Transverse colon (tissue), 4 donors: ENCODE measurements around the gene VEGFA. TPM values are rescaled to one million over a fixed set of nuclear protein-coding genes. Genes with fewer than 3 reads are reported as not detected.

ENCODE experiments used
- DNase-seq: peaks from one replicate; pipeline ENCODE4 v3.0.0-alpha.2; 2019
- H3K27ac ChIP-seq, 4 donors: fragments of 200-600 bp; sonication (generic); 2 replicates each; pipeline ENCODE4 v1.5.1; 2016 to 2018; ENCODE audit warnings: inconsistent platforms in 4 of 4
- H3K27me3 ChIP-seq: fragments of 200-600 bp; sonication (generic); 2 replicates; pipeline ENCODE4 v1.5.1; 2017; ENCODE audit warnings: inconsistent platforms
- H3K36me3 ChIP-seq, 4 donors: fragments of 200-600 bp; sonication (generic); 2 replicates each; pipeline ENCODE4 v1.5.1; 2017 to 2019; ENCODE audit warnings: inconsistent platforms in 4 of 4
- H3K4me1 ChIP-seq, 4 donors: fragments of 200-600 bp; sonication (generic); 2 replicates each; pipeline ENCODE4 v1.5.1; 2017 to 2020; ENCODE audit warnings: inconsistent platforms in 4 of 4
- H3K4me3 ChIP-seq, 4 donors: fragments of 200-600 bp; sonication (generic); 1 replicate in 1 of 4; 2 replicates in 3 of 4; pipeline versions ENCODE4 v1.5.1 to v1.6.1; 2017 to 2019; ENCODE audit warnings: inconsistent platforms in 4 of 4
- H3K9me3 ChIP-seq, 2 donors: fragments of 200-600 bp; sonication (generic); 2 replicates each; pipeline ENCODE4 v1.5.1; 2017 to 2019; ENCODE audit warnings: inconsistent platforms in 2 of 2
- EP300 ChIP-seq: sonication (generic); formaldehyde crosslinking; IDR thresholded peaks from one replicate; pipeline ENCODE4 v1.6.1; 2017; ENCODE audit warnings: antibody characterized with exemption, low read depth
- POLR2A ChIP-seq: fragments of 450-650 bp; IDR thresholded peaks from one replicate; pipeline ENCODE4 v1.6.1; 2016; ENCODE audit warnings: antibody characterized with exemption, mild to moderate bottlenecking, moderate library complexity
- POLR2AphosphoS5 ChIP-seq, 3 donors: sonication (generic); formaldehyde crosslinking; IDR thresholded peaks; one replicate each; pipeline ENCODE4 v1.6.1; 2016; ENCODE audit warnings: antibody characterized with exemption in 3 of 3
- WGBS, 2 donors: methylation state at CpG; one replicate each; pipeline ENCODE4 v1.1.5; 2018; ENCODE audit warnings: low coverage in 1 of 2; 5-methylcytosine and 5-hydroxymethylcytosine counted together
- in situ Hi-C, 4 donors: fragments of 200-750 bp; cut with MboI; loops; one replicate each; pipeline versions ENCODE4 v1.15.0 to v1.15.1; 2017; ENCODE audit warnings: low sequenced_read_pairs in 3 of 4, low pct_ligation_motif_present in 1 of 4, low pct_unique_long_range_greater_than_20kb in 1 of 4
- intact Hi-C: fragments of 100-400 bp; cut with DNase I; formaldehyde crosslinking; loops from one replicate; pipeline ENCODE4 v1.15.1; 2023; ENCODE audit warnings: low total_unique reads
- total RNA-seq, 4 donors: library from RNA; depleted of rRNA; stranded (reverse); fragments of >200 nt; gene quantifications; one replicate each; pipeline ENCODE4 v1.1.0, GENCODE V29; 2016
- TF ChIP-seq, protein P1 (sequence below), 5 experiments: fragments of 200-600 bp in 3 of 5; fragments of 450-650 bp in 2 of 5; sonication (generic) in 3 of 5; IDR thresholded peaks; 1 replicate in 2 of 5; 2 replicates in 3 of 5; pipeline ENCODE4 v1.5.1; 2016 to 2017; ENCODE audit warnings: antibody characterized with exemption in 5 of 5, inconsistent platforms in 3 of 5, mild to moderate bottlenecking in 2 of 5, moderate library complexity in 1 of 5

VEGFA gene
- total RNA-seq, 4 donors from 2014 or later, result 131 to 608 (median 203) TPM

DNA sequence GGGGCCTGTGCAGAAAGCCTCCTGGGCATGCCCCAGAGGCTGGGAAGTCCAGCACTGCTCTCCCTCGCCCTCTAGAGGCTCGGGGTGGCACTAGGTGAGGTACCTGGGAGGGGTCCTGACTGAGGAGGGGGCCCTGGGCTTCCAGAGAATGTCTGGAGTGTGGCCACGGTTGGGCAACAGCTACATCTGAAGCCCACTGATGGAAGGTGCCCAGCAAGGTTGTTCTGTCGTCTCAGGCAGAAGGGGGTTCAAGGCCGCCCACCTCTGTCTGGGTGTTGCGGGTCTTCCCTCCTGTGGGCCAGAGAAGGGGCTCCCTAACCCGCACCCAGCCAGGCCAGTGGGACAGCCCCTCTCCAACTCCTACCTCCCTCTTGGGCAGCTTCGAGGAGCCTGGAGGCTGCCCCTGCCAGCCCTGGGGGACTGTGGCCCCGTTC, 11.4 kb upstream of the VEGFA start:
- no peak for DNase-seq
- Histone ChIP-seq H3K9me3 (no peaks in the 10 kb centered on the region), H3K27me3 (no peaks in the 10 kb centered on the region), H3K4me3 (no peak overlapping the region), H3K27ac (no peak overlapping the region), H3K36me3 (no peaks in the 10 kb centered on the region), H3K4me1 (no peaks in the 10 kb centered on the region)
- intact Hi-C loops (loop anchor here (5.0 kb wide), 1 partner anchor 91 kb away; no protein-coding TSS in a partner anchor), in situ Hi-C loops (loop anchor here in 2 of 4 donors (25.0 kb wide), 1 partner anchor 96 kb away; no protein-coding TSS in a partner anchor)
- 67% methylated on average over 9 of the region's 9 CpGs; no CpG with 5 or more reads in 1 of the 2 donors for WGBS, 2 donors
- TF ChIP-seq EP300 (no peak), POLR2A (no peak)
- TF ChIP-seq, protein P1, sequence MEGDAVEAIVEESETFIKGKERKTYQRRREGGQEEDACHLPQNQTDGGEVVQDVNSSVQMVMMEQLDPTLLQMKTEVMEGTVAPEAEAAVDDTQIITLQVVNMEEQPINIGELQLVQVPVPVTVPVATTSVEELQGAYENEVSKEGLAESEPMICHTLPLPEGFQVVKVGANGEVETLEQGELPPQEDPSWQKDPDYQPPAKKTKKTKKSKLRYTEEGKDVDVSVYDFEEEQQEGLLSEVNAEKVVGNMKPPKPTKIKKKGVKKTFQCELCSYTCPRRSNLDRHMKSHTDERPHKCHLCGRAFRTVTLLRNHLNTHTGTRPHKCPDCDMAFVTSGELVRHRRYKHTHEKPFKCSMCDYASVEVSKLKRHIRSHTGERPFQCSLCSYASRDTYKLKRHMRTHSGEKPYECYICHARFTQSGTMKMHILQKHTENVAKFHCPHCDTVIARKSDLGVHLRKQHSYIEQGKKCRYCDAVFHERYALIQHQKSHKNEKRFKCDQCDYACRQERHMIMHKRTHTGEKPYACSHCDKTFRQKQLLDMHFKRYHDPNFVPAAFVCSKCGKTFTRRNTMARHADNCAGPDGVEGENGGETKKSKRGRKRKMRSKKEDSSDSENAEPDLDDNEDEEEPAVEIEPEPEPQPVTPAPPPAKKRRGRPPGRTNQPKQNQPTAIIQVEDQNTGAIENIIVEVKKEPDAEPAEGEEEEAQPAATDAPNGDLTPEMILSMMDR (IDR thresholded peaks at IDR 0.05), result peak; percentile 59 to 73 (median 65)

DNA sequence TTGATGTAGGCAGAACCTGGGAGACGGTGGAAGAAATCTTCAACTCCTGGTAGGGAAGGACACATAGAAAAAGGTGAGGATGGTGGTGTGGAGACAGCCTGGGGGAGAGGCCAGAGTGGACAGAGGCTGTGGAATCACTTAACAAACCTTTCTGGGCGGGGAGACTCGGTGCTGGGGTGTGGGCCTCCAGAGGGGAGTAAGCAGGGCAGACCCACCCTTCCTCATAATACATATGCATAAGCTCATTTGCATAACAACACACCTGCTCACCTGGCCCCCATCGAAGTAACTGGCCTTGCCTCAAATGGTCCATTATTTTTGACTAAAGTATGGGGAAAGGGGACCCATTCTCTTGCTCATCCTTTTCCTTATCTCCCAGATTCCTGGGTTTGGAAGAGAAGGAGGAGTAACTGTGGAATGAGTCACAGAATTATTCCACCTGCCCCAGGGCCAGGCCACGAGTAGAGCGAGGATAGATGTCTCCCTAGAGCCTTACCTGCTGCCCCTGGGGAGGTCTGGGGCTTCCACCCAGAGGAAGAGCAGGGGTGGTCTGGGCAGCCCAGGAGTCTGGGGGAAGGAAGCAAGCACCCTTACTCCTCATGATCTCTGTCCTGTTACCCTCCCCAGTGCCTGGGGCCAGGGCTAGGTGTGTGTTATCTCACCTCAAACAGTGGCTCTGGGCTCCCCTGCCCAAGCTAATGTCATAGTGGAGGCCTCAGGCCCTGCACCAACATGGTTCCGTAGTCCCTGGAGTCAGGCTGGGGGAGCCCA, 10.7 kb upstream of the VEGFA start:
- WGBS, 2 donors, result 45 to 67% methylated on average over 1 to 7 of the region's 7 CpGs
- Histone ChIP-seq H3K9me3 (no peaks in the 10 kb centered on the region), H3K27ac (no peak overlapping the region), H3K36me3 (no peaks in the 10 kb centered on the region), H3K27me3 (no peaks in the 10 kb centered on the region), H3K4me1 (no peaks in the 10 kb centered on the region), H3K4me3 (no peak overlapping the region)
- TF ChIP-seq EP300, result no peak
- no peak for TF ChIP-seq POLR2A
- no peak for TF ChIP-seq POLR2AphosphoS5 (IDR thresholded peaks at IDR 0.05)
- TF ChIP-seq, protein P1 (IDR thresholded peaks at IDR 0.05), result no peak
- DNase-seq, result no peak
- intact Hi-C loops, result loop anchor here (5.0 kb wide), 1 partner anchor 92 kb away; no protein-coding TSS in a partner anchor
- in situ Hi-C loops, result loop anchor here in 2 of 4 donors (25.0 kb wide), 1 partner anchor 97 kb away; no protein-coding TSS in a partner anchor

DNA sequence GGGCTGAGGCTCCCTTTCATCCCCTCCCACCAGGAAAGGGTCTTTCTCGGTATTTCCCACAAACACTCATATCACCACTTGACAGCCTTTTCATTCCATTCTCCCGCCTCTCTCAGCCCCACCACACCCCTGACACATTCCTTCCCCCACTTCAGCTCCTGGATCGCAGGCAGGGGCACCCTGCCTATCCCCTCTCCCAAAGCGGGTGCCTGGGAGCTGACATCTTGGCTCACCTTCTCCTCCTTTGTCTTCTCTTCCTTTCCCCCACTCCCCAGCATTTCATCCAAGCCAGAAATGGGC, 10.2 kb upstream of the VEGFA start:
- DNase-seq, result no peak
- no peak overlapping the region for H3K4me3 ChIP-seq
- in situ Hi-C loops, result loop anchor here (10.0 to 25.0 kb wide), 5 partner anchors 95 to 325 kb away; no protein-coding TSS in a partner anchor
- no peak overlapping the region for H3K27ac ChIP-seq
- H3K4me1 ChIP-seq, result no peaks in the 10 kb centered on the region
- WGBS, 2 donors, result 75% methylated on average over 4 of the region's 4 CpGs; no CpG with 5 or more reads in 1 of the 2 donors
- no peaks in the 10 kb centered on the region for H3K36me3 ChIP-seq
- no peaks in the 10 kb centered on the region for H3K9me3 ChIP-seq
- TF ChIP-seq POLR2AphosphoS5 (IDR thresholded peaks at IDR 0.05) (no peak), EP300 (no peak), POLR2A (no peak)
- TF ChIP-seq, protein P1 (IDR thresholded peaks at IDR 0.05), result no peak
- no peaks in the 10 kb centered on the region for H3K27me3 ChIP-seq
- intact Hi-C loops, result loop anchor here (5.0 kb wide), 1 partner anchor 93 kb away; no protein-coding TSS in a partner anchor

DNA sequence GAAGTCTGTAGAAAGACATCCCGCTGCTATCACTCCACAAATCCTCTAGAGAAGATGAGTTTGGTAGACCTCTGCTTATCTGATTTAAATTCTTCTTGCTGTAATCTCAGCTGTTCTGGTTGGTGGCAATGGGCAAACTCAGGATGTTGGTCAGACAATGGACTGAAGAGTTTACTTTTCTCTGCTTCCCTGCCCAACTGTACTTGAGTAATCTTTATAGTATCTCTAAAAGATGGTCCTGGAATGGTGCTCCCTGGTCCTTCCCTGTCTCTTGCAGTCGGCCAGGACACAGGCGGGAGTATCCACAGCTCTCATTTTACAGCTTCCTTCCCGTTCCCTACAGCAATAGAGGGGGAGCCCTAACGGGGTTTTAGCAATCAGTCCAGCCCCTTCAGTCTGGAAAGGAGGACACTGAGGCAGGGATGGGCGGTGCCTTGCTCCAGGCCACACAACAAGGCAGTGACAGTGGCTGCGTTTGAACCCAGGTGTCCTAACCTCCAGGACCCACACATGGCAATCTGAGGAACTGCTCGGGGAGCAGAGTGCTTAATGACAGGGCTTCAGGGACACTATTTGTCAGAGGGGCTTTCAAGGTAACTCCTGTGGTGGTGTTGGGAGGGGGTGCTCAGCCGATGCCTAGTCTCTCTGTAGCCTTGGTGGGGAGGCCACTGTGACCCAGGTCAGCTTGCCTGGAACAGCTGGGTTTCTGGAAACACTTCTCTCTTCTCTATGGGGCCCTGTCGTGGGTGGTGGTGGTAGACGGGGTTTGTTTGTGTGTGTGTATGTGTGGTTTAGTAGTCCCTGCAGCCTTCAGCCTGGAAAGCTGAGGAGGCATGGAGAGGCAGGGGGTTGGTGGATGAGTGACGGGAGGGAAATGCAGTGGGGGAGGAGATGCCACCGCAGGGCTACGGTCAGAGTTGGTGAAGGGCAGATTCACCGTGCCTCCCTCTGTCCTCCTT, 9.5 kb upstream of the VEGFA start:
- TF ChIP-seq POLR2AphosphoS5 (IDR thresholded peaks at IDR 0.05) (no peak), EP300 (no peak), POLR2A (no peak)
- TF ChIP-seq, protein P1 (IDR thresholded peaks at IDR 0.05), result no peak
- intact Hi-C loops (no loop called here), in situ Hi-C loops (loop anchor here (10.0 to 25.0 kb wide), 5 partner anchors 96 to 324 kb away; no protein-coding TSS in a partner anchor)
- Histone ChIP-seq H3K4me3 (no peak overlapping the region), H3K27ac (no peak overlapping the region), H3K4me1 (peaks cover 0 to under 1% (median 0%) of the 10 kb centered on the region in 4 donors), H3K36me3 (no peaks in the 10 kb centered on the region), H3K9me3 (no peaks in the 10 kb centered on the region), H3K27me3 (no peaks in the 10 kb centered on the region)
- WGBS, 2 donors, result 71 to 96% methylated on average over 4 to 15 of the region's 15 CpGs
- no peak for DNase-seq
